ENCODE measurements around the gene PDE8A. TPM values are rescaled to one million over a fixed set of nuclear protein-coding genes. Genes with fewer than 3 reads are reported as not detected.

PDE8A gene
- total and polyA plus RNA-seq, 2 of the 13 experiments (the other 11 are each of a cell fraction or from before 2014, with no cell fraction given), result 26.3 to 48.5 TPM

- no peak overlapping the region for H3K9ac ChIP-seq (ENCODE audit: insufficient read depth, low read depth, low read length)
- peak overlapping the region; percentile 95 for H3K4me2 ChIP-seq (ENCODE audit: low read depth, low read length)
- FAIRE-seq (peak; percentile 18), ATAC-seq (peak; percentile 77), DNase-seq (ENCODE audit: low spot score) (peak; percentile 24)
- in situ Hi-C loops (cut with HindIII; ENCODE audit: extremely low pct_ligation_motif_present, low pct_unique_long_range_greater_than_20kb) (loop anchor here (25.0 kb wide), 1 partner anchor 331 kb away; no protein-coding TSS in a partner anchor), intact Hi-C loops (cut with micrococcal nuclease; ENCODE audit: unreplicated experiment) (loop anchor here (1.0 kb wide), 1 partner anchor 213 kb away; no protein-coding TSS in a partner anchor)
- no TSS peak for BruUV-seq (replicated peaks)
- WGBS (ENCODE audit: low lambda C conversion rate), result 4% methylated on average over 15 of the region's 20 CpGs
- H2AFZ ChIP-seq (ENCODE audit: low read length), result no peak overlapping the region
- CTCF ChIA-PET (ENCODE audit: low intra/inter-chr PET ratio, low total read pairs), result interaction anchor here (0.7 kb wide), 1 partner anchor 213 kb away, joined by 4 read pairs; no protein-coding TSS in a partner anchor
- no peaks in the 10 kb centered on the region for H3K36me3 ChIP-seq (replicated peaks in 1 of 2; ENCODE audit: control insufficient read depth in 1 of 2, insufficient read depth in 2 of 2, low read length in 2 of 2)
- no peaks in the 10 kb centered on the region for H4K20me1 ChIP-seq (ENCODE audit: insufficient read depth, low read length)
- peaks cover 22% of the 10 kb centered on the region for H3K4me1 ChIP-seq (ENCODE audit: insufficient read depth, low read length)
- H3K9me3 ChIP-seq (ENCODE audit: low read length), result no peaks in the 10 kb centered on the region
- H3K79me2 ChIP-seq (ENCODE audit: insufficient read depth, low read length), result no peaks in the 10 kb centered on the region
- TF ChIP-seq REPIN1 (CRISPR knock-in tag; IDR thresholded peaks at IDR 0.05; ENCODE audit: borderline replicate concordance, low read depth) (0 out of 2 replicates have a peak, but pooled peaks have one; percentile 24), TCF7L2 (IDR thresholded peaks at IDR 0.05; ENCODE audit: low read depth, low read length) (no peak), ZEB1 (IDR thresholded peaks at IDR 0.05; ENCODE audit: insufficient replicate concordance, low read depth) (peak; percentile 76), ZNF263 (CRISPR knock-in tag; IDR thresholded peaks at IDR 0.05) (peak; percentile 61; the same call in 1 of the 2 replicates), CTCF (CRISPR knock-in tag; IDR thresholded peaks at IDR 0.05) (peak; percentile 63), ZSCAN5A (CRISPR knock-in tag; IDR thresholded peaks at IDR 0.05; ENCODE audit: borderline replicate concordance) (no peak), STAG1 (CRISPR knock-in tag; IDR thresholded peaks at IDR 0.05) (peak; percentile 55), PHF8 (CRISPR knock-in tag; IDR thresholded peaks at IDR 0.05) (no peak), IKZF5 (CRISPR knock-in tag; IDR thresholded peaks at IDR 0.05) (no peak), ZNF768 (CRISPR knock-in tag; IDR thresholded peaks at IDR 0.05) (no peak)
- H3K4me3 ChIP-seq (replicated peaks in 1 of 3; ENCODE audit: insufficient read depth in 1 of 3, low read depth in 2 of 3, low read length in 3 of 3), result peak overlapping the region; percentile 46 to 61 (median 47)
- H3K27me3 ChIP-seq (ENCODE audit: control insufficient read depth in 1 of 2, insufficient read depth in 2 of 2, low read length in 2 of 2), result no peaks in the 10 kb centered on the region; a peak in 1 of 5 replicates
- POLR2A ChIA-PET, result no interaction called here
- H3K27ac ChIP-seq (ENCODE audit: extremely low read length, insufficient read depth, low read length), result no peak overlapping the region
Measured at GRCh38 chr15:85168642-85169173, 187.1 kb downstream of the PDE8A start.
